PC-9 (cell line): ENCODE results near the gene PCED1B. TPM values are rescaled to one million over a fixed set of nuclear protein-coding genes. Genes with fewer than 3 reads are reported as not detected.

ENCODE experiments used
- BruUV-seq: library from RNA; stranded (reverse); fragments of 400-500 nt; replicated peaks from 2 replicates; lab custom pipeline; 2021; lab: Mats Ljungman, UMichigan
- CTCF ChIA-PET: fragments of 300-600 bp; sonication (Branson Sonifier 250); formaldehyde crosslinking; loops from one replicate; lab custom pipeline; 2022; ENCODE audit warnings: antibody characterized with exemption; lab: Charles Lee
- POLR2A ChIA-PET: fragments of 300-600 bp; sonication (Branson Sonifier 250); formaldehyde crosslinking; loops from one replicate; lab custom pipeline; 2022; ENCODE audit warnings: antibody characterized with exemption; ENCODE audit not compliant: unreplicated experiment; lab: Charles Lee
- DNase-seq, 2 experiments: peaks; one replicate each; pipeline versions ENCODE4 v3.0.0 to v3.0.0-alpha.2; 2015 to 2022; ENCODE audit warnings: mixed read lengths in 1 of 2
- H2AFZ ChIP-seq: fragments of 200-600 bp; sonication (generic); 2 replicates; pipeline ENCODE4 v1.8.1; 2017; ENCODE audit warnings: antibody characterized with exemption
- H3F3A ChIP-seq: fragments of 200-600 bp; sonication (generic); 2 replicates; pipeline ENCODE4 v1.8.1; 2017; ENCODE audit warnings: antibody characterized with exemption, mild to moderate bottlenecking, low read depth; ENCODE audit not compliant: insufficient read depth
- H3K27ac ChIP-seq: fragments of 200-600 bp; sonication (generic); 2 replicates; pipeline ENCODE4 v1.6.1; 2016; ENCODE audit warnings: mixed run types
- H3K27me3 ChIP-seq: fragments of 200-600 bp; sonication (generic); 2 replicates; pipeline ENCODE4 v1.6.1; 2016; ENCODE audit warnings: low read depth, mixed run types; ENCODE audit not compliant: insufficient read depth
- H3K36me3 ChIP-seq: fragments of 200-600 bp; sonication (generic); 2 replicates; pipeline ENCODE4 v1.6.1; 2016; ENCODE audit warnings: low read depth, mixed run types
- H3K4me1 ChIP-seq: fragments of 200-600 bp; sonication (generic); replicated peaks from 2 replicates; pipeline ENCODE4 v1.6.1; 2016; ENCODE audit warnings: mixed run types; ENCODE audit not compliant: insufficient read depth
- H3K4me2 ChIP-seq: fragments of 200-600 bp; sonication (generic); 2 replicates; pipeline ENCODE4 v1.6.1; 2017; ENCODE audit warnings: mixed run types
- H3K4me3 ChIP-seq: fragments of 200-600 bp; sonication (generic); 2 replicates; pipeline ENCODE4 v1.6.1; 2016; ENCODE audit warnings: mixed run types
- H3K79me2 ChIP-seq: fragments of 200-600 bp; sonication (generic); 2 replicates; pipeline ENCODE4 v1.6.1; 2017; ENCODE audit warnings: low read depth, mixed run types
- H3K9me2 ChIP-seq: fragments of 200-600 bp; sonication (generic); 2 replicates; pipeline ENCODE4 v1.8.1; 2017; ENCODE audit warnings: mild to moderate bottlenecking; ENCODE audit not compliant: insufficient read depth
- H3K9me3 ChIP-seq: fragments of 200-600 bp; sonication (generic); 2 replicates; pipeline ENCODE4 v1.8.1; 2016; ENCODE audit warnings: low read depth; ENCODE audit not compliant: insufficient read depth
- H4K20me1 ChIP-seq: fragments of 200-600 bp; sonication (generic); 2 replicates; pipeline ENCODE4 v1.8.1; 2017; ENCODE audit not compliant: insufficient read depth
- EZH2 ChIP-seq: fragments of 200-600 bp; sonication (generic); IDR thresholded peaks from 2 replicates; pipeline ENCODE4 v1.8.0; 2017; ENCODE audit warnings: antibody characterized with exemption, low read depth
- intact Hi-C: fragments of 100-400 bp; cut with micrococcal nuclease; formaldehyde crosslinking; loops from one replicate; pipeline ENCODE4 v1.10.0; 2022; ENCODE audit not compliant: unreplicated experiment
- total RNA-seq: library from RNA; stranded (reverse); gene quantifications from 2 replicates; pipeline ENCODE4 v1.2.3, GENCODE V29; 2021
- TF ChIP-seq, protein P1 (sequence below): fragments of 200-600 bp; sonication (generic); conservative IDR thresholded peaks from 2 replicates; pipeline ENCODE4 v1.6.1; 2017; ENCODE audit warnings: mixed run types, antibody characterized with exemption, mild to moderate bottlenecking, moderate library complexity

PCED1B gene
- total RNA-seq, 1 experiment from 2014 or later = 11.2 TPM

DNA sequence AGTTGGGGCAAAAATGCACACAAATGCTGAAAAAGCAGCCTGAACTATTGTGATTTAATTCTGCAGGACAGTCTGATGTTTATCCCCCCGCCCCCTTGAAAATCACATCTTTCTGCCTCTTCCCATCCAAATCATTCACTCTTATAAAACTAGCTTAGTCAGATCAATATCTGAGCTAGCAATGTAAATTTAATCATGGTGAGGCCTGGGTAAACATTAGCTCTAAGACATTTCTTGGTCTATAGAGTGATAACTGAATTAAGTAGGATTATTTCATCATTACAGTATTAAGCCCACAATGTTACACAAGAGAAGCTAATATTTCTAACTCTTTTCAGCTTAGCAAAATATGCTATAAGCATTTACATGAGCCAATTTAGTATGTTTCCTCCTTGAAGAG, 9.1 kb upstream of the PCED1B start:
- ChIA-PET CTCF (interaction anchor here (0.6 to 1.8 kb wide), 6 partner anchors 8 to 998 kb away, joined by 3 to 14 read pairs (median 8); no protein-coding TSS in a partner anchor), POLR2A (interaction anchor here (0.5 to 0.7 kb wide), 3 partner anchors 8 to 945 kb away, joined by 3 to 4 read pairs (median 4); no protein-coding TSS in a partner anchor)
- no peaks in the 10 kb centered on the region for H4K20me1 ChIP-seq
- H3K9me3 ChIP-seq = peaks cover 3% of the 10 kb centered on the region; the same call in 1 of the 2 replicates
- H3F3A ChIP-seq = no peaks in the 10 kb centered on the region; the same call in 1 of the 2 replicates
- intact Hi-C loops = no loop called here
- H3K4me3 ChIP-seq = no peak overlapping the region
- no peaks in the 10 kb centered on the region for H3K9me2 ChIP-seq
- H2AFZ ChIP-seq = no peak overlapping the region
- no peak for DNase-seq
- no peaks in the 10 kb centered on the region for H3K27me3 ChIP-seq
- H3K79me2 ChIP-seq = peaks cover 6% of the 10 kb centered on the region
- peaks cover under 1% of the 10 kb centered on the region; the same call in 1 of the 2 replicates for H3K4me1 ChIP-seq
- no peaks in the 10 kb centered on the region; the same call in 1 of the 2 replicates for H3K36me3 ChIP-seq
- H3K27ac ChIP-seq = no peak overlapping the region
- BruUV-seq = no TSS peak
- no peak for TF ChIP-seq EZH2
- TF ChIP-seq, protein P1, sequence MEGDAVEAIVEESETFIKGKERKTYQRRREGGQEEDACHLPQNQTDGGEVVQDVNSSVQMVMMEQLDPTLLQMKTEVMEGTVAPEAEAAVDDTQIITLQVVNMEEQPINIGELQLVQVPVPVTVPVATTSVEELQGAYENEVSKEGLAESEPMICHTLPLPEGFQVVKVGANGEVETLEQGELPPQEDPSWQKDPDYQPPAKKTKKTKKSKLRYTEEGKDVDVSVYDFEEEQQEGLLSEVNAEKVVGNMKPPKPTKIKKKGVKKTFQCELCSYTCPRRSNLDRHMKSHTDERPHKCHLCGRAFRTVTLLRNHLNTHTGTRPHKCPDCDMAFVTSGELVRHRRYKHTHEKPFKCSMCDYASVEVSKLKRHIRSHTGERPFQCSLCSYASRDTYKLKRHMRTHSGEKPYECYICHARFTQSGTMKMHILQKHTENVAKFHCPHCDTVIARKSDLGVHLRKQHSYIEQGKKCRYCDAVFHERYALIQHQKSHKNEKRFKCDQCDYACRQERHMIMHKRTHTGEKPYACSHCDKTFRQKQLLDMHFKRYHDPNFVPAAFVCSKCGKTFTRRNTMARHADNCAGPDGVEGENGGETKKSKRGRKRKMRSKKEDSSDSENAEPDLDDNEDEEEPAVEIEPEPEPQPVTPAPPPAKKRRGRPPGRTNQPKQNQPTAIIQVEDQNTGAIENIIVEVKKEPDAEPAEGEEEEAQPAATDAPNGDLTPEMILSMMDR = no peak
- H3K4me2 ChIP-seq = no peak overlapping the region

DNA sequence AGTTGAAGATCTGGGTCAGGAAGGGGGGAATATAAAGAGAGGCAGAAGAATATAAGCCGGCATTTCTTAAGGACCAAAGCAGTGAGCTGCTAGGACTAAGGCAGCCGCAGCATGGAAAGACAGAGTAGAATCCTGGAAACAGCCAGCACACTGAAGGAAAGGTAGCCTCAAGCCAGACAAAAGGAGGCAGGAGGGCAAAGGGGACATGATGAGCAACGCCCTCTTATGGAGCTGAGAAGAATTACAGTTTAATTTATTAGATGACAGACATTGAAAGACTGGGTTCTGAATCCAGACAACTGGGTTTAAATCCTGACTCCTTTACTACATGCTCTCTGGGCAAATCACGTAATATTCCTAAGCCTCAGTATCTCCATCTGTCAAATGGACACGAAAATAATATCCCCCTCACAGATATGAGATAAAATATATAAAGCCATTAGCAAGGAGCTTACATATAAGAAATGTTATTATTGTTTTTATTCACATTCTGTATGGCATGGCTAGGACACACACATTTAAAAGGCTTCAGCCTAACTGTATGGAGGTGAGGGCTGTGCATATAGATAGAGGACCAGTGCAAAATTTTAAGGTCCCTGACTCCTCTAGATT, 8.1 kb upstream of the PCED1B start:
- POLR2A ChIA-PET = interaction anchor here (0.6 to 0.7 kb wide), 6 partner anchors 12 to 946 kb away, joined by 3 to 13 read pairs (median 4); no protein-coding TSS in a partner anchor

DNA sequence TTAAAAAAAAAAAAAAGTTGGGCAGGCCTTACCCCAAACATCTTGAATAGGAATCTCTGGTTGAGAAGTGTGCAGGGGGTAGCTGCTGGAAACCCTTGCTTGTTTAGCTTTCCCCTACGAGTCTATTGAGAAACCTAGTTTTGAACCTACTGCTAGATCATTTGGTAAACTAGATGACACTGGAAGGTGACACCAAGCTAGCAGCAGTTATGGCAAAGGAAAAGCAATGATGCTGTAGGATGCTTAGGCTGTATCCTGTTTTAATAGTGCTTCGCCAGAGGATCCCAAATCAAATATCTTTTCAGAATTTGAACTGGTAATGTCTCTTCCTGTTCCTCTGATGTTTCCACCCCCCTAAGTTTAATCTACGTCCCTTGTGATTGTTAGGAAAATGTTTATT, 5.5 kb upstream of the PCED1B start:
- ChIA-PET POLR2A (no interaction called here), CTCF (interaction anchor here (0.5 to 0.7 kb wide), 2 partner anchors 251 to 324 kb away, joined by 7 read pairs; no protein-coding TSS in a partner anchor)
- peaks cover 3% of the 10 kb centered on the region; the same call in 1 of the 2 replicates for H3K9me3 ChIP-seq
- H3K4me1 ChIP-seq = peaks cover 18% of the 10 kb centered on the region; the same call in 1 of the 2 replicates
- BruUV-seq = no TSS peak
- H4K20me1 ChIP-seq = no peaks in the 10 kb centered on the region
- H3K36me3 ChIP-seq = peaks cover 31% of the 10 kb centered on the region
- no peak overlapping the region for H2AFZ ChIP-seq
- no peak overlapping the region for H3K4me2 ChIP-seq
- H3K27ac ChIP-seq = no peak overlapping the region
- intact Hi-C loops = no loop called here
- no peak for DNase-seq
- H3K27me3 ChIP-seq = no peaks in the 10 kb centered on the region
- peaks cover 2% of the 10 kb centered on the region for H3F3A ChIP-seq
- H3K4me3 ChIP-seq = no peak overlapping the region
- no peaks in the 10 kb centered on the region for H3K9me2 ChIP-seq
- peaks cover 42% of the 10 kb centered on the region for H3K79me2 ChIP-seq
- TF ChIP-seq, protein P1 = no peak
- no peak for TF ChIP-seq EZH2

More for the DNA sequence above, 8.1 kb upstream of the PCED1B start:
- H2AFZ ChIP-seq = no peak overlapping the region
- no peak overlapping the region for H3K27ac ChIP-seq
- H3K4me2 ChIP-seq = no peak overlapping the region
- peaks cover 8% of the 10 kb centered on the region for H3K36me3 ChIP-seq
- peaks cover 10% of the 10 kb centered on the region; the same call in 1 of the 2 replicates for H3K4me1 ChIP-seq
- CTCF ChIA-PET = interaction anchor here (0.8 to 1.8 kb wide), 5 partner anchors 37 to 999 kb away, joined by 3 to 10 read pairs (median 3); no protein-coding TSS in a partner anchor
- peaks cover 3% of the 10 kb centered on the region; the same call in 1 of the 2 replicates for H3K9me3 ChIP-seq
- intact Hi-C loops = no loop called here
- no peak overlapping the region for H3K4me3 ChIP-seq
- H3K79me2 ChIP-seq = peaks cover 16% of the 10 kb centered on the region
- no peaks in the 10 kb centered on the region for H3K27me3 ChIP-seq
- no peaks in the 10 kb centered on the region for H3K9me2 ChIP-seq
- BruUV-seq = no TSS peak
- H3F3A ChIP-seq = no peaks in the 10 kb centered on the region; the same call in 1 of the 2 replicates
- TF ChIP-seq, protein P1 = peak; percentile 70
- no peak for TF ChIP-seq EZH2
- no peak for DNase-seq
- H4K20me1 ChIP-seq = no peaks in the 10 kb centered on the region
